Measurements from ENCODE around the gene ZNF777. TPM values are rescaled to one million over a fixed set of nuclear protein-coding genes. Genes with fewer than 3 reads are reported as not detected.
"Not testable (repeated sequence)": the region's sequence is repeated elsewhere in the genome, so short reads cannot be mapped to it uniquely, and the experiment has no call there.

The ZNF777 gene
- total RNA-seq, 2 donors from 2014 or later = 12.7 to 16.5 TPM

DNA sequence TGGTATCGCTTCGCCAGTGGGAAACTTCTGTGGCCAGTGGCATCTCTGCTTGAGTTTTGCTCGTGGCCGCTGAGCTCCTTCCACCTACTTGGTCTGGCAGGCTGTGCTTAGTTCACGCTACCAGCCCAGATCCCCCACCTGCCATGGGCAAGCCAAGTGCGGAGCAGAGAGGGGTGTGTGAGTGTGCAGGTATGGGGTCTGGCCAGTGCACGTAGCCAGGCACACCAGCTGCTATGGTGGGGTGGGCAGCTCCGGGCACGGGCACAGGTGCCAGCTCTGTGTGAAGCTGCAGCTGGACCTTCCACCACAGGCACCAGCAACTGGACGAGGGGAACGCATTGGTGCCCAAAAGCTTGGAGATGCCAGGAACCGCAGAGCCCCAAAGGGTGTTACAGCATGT is 56.5 kb downstream of the ZNF777 start:
- H3K9me3 ChIP-seq (ENCODE audit: control insufficient read depth, low read length, poor library complexity, severe bottlenecking) = no peaks in the 10 kb centered on the region
- peaks cover 2% of the 10 kb centered on the region for H3K4me1 Mint-ChIP-seq
- no peak for DNase-seq
- ATAC-seq = no peak
- H3K27ac Mint-ChIP-seq = no peak overlapping the region
- no peaks in the 10 kb centered on the region for H3K36me3 Mint-ChIP-seq (ENCODE audit: low read depth)
- peaks cover 33% of the 10 kb centered on the region for H3K27me3 Mint-ChIP-seq
- no peak overlapping the region for H3K4me3 Mint-ChIP-seq

DNA sequence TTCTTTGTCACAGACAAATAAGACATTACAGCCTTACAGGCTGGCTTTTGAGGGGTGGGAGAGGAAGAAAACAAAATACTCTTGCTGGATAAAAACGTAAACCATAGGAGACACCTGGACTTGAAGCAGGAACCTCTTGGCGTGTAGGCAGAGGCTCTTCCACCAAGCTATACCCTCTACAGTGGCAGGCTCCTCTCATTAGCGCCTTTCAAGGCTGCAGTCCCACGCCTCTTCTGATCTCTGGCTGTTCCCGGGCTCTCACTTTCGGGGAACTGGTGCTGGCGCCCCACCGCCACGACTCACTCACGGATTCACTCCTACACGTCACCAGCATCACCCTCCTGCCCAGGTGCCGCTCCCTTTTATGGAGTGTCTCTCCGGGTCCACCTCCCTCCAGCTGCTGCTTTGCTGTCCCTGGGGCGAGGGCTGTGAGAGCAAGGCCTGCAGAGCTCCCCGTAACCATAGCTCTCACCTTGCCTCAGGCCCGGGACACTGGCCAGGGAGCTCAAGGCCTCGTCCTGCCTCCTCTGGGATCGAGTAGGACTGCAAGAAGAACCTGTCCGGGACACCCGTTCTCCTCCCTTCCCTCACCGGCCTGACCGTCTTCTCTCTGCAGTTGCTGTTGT is 62.6 kb downstream of the ZNF777 start:
- H3K4me3 Mint-ChIP-seq = no peak overlapping the region
- H3K9me3 ChIP-seq (ENCODE audit: control insufficient read depth, low read length, poor library complexity, severe bottlenecking) = no peaks in the 10 kb centered on the region
- ATAC-seq = no peak
- peaks cover 2% of the 10 kb centered on the region for H3K4me1 Mint-ChIP-seq
- H3K27me3 Mint-ChIP-seq = peaks cover 32% of the 10 kb centered on the region
- peaks cover 8% of the 10 kb centered on the region for H3K36me3 Mint-ChIP-seq (ENCODE audit: low read depth)
- DNase-seq = no peak
- no peak overlapping the region for H3K27ac Mint-ChIP-seq

DNA sequence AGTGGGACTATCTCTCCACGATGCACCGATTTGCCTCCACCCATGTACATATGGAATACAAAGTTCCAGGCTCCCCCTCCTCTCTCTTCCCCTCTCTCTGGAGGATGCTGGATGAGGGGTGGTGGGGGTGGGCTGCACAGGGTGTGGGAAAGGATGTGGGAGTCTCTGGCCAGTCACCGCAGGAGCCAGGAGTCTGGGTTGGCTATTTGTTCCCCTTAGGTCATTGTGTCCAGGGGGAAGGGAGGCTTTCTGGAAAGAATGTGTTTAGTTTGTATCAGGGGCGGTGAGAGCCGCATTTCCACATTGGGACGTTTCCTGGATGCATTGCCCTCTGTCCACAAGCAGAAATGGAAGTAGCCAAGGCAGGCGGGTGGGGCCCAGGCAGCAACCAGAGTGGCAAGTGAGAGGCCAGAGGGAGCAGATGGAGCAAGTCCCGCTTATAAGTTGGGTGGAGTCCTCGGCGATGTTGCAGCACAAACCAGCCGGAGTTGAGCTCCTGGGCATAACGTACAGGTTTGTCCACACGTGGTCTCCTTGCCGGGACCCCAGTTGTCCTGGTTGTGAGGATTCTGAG is 63.3 kb downstream of the ZNF777 start:
- Mint-ChIP-seq H3K36me3 (ENCODE audit: low read depth) (peaks cover 8% of the 10 kb centered on the region), H3K4me3 (no peak overlapping the region), H3K27ac (no peak overlapping the region), H3K4me1 (peaks cover 2% of the 10 kb centered on the region), H3K27me3 (peaks cover 29% of the 10 kb centered on the region)
- ATAC-seq (no peak), DNase-seq (no peak)
- no peaks in the 10 kb centered on the region for H3K9me3 ChIP-seq (ENCODE audit: control insufficient read depth, low read length, poor library complexity, severe bottlenecking)

DNA sequence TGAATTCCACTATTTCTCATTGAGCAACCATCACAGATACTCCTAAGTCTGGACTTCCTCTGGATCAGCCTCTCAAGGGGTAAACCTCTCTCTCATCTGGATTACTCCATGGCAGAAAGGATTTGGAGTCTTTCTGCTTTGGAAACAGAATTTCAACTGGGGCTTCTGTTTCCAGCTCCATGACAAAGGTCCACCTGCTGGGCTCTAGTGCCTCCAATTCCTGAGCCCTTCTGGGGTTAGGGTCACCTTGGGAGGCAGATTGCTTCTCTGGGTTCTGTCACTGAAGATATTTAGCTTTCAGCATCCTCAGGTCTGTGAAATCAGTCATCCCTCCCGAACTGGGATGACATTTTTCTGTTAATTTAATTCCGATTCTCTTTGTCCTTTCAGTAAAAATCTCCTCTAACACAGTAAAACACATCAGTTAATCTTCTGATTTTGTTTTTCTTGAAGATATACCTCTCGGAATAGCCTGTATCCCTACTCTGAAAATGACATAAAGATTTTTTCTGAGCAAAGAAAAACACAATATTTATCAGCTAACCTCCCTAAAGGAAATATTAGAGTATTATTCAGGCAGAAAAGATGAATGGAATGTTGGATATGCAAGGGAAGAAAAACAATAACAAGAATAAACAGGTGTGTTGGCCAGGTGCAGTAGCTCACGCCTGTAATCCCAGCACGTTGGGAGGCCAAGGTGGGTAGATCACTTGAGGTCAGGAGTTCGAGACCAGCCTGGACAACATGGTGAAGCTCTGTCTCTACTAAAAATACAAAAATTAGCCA is 72.1 kb downstream of the ZNF777 start:
- H3K4me3 Mint-ChIP-seq; H3K27ac Mint-ChIP-seq; H3K9me3 ChIP-seq (ENCODE audit: control insufficient read depth, low read length, poor library complexity, severe bottlenecking); H3K4me1 Mint-ChIP-seq; H3K36me3 Mint-ChIP-seq (ENCODE audit: low read depth); ATAC-seq; DNase-seq: not testable (repeated sequence)
- H3K27me3 Mint-ChIP-seq = peaks cover 35% of the 10 kb centered on the region

DNA sequence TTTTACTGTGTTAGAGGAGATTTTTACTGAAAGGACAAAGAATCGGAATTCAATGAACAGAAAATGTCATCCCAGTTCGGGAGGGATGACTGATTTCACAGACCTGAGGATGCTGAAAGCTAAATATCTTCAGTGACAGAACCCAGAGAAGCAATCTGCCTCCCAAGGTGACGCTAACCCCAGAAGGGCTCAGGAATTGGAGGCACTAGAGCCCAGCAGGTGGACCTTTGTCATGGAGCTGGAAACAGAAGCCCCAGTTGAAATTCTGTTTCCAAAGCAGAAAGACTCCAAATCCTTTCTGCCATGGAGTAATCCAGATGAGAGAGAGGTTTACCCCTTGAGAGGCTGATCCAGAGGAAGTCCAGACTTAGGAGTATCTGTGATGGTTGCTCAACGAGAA is 74.3 kb downstream of the ZNF777 start:
- H3K36me3 Mint-ChIP-seq (ENCODE audit: low read depth); H3K27ac Mint-ChIP-seq; ATAC-seq; H3K4me1 Mint-ChIP-seq; H3K4me3 Mint-ChIP-seq; DNase-seq; H3K9me3 ChIP-seq (ENCODE audit: control insufficient read depth, low read length, poor library complexity, severe bottlenecking): not testable (repeated sequence)
- H3K27me3 Mint-ChIP-seq = peaks cover 51% of the 10 kb centered on the region

DNA sequence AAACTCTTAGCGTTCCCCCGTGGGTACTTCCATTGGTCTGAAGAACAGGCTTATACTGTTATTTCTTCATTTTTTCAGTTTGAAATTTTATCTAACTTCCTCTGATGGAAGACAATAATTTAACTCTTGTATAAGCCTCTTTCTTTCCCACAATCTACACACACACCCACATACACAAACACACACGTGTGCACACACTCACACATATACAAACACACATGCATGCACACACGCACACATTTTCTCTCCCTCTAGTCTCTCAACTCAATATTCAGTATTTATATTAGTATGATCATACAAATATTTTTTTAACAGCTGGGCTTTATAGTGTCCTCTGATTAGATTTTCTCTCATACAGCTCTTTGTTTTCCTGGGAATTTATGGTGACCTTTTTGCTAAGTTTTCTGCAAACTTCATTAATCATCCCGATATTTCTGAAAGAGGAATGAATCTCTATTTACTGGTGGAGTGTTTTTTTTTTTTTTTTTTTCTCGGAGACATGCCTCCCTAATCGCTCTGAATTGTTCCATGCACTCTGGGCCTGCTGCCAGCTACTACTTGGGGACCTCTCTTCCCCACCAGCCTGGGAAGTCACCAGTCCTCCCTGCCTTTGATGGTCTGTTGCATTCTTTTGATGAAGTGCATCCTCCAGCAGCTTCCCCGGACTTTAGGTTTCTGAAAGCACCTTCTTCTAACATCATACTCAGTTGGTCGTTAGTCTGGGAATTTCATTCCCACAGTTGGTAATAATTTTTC is 75.5 kb downstream of the ZNF777 start:
- peaks cover 3% of the 10 kb centered on the region for H3K36me3 Mint-ChIP-seq (ENCODE audit: low read depth)
- H3K27me3 Mint-ChIP-seq = peaks cover 51% of the 10 kb centered on the region

More for the DNA sequence above, 75.5 kb downstream of the ZNF777 start:
- Mint-ChIP-seq H3K27ac (no peak overlapping the region), H3K4me1 (no peaks in the 10 kb centered on the region), H3K4me3 (no peak overlapping the region)
- DNase-seq (no peak), ATAC-seq (no peak)
- H3K9me3 ChIP-seq (ENCODE audit: control insufficient read depth, low read length, poor library complexity, severe bottlenecking) = no peaks in the 10 kb centered on the region

Other genes with a start within 250 kb of the ZNF777 start
- gene ZNF212, start 221.4 kb downstream of the ZNF777 start, total RNA-seq = 10 to 100 TPM; 12.1 to 15.3 TPM
- 10 to 100 TPM; 29.0 to 31.4 TPM for gene ZNF783, start 198.9 kb downstream of the ZNF777 start, total RNA-seq
- 10 to 100 TPM; 28.1 to 29.2 TPM for gene ZNF746, start 36.7 kb upstream of the ZNF777 start, total RNA-seq